GM12873 (cell line): ENCODE data around the gene ICA1.
A peak's percentile ranks its signal among the peaks of the same experiment; 100 is the strongest.

Experiments used
- TF ChIP-seq, protein P1 (sequence below): IDR thresholded peaks from 2 replicates; pipeline ENCODE4 v1.5.1; 2012; ENCODE audit warnings: low read depth, mild to moderate bottlenecking, moderate library complexity, low read length, control low read depth; ENCODE audit not compliant: insufficient read depth; ENCODE audit errors: missing control alignments

The ICA1 gene

DNA sequence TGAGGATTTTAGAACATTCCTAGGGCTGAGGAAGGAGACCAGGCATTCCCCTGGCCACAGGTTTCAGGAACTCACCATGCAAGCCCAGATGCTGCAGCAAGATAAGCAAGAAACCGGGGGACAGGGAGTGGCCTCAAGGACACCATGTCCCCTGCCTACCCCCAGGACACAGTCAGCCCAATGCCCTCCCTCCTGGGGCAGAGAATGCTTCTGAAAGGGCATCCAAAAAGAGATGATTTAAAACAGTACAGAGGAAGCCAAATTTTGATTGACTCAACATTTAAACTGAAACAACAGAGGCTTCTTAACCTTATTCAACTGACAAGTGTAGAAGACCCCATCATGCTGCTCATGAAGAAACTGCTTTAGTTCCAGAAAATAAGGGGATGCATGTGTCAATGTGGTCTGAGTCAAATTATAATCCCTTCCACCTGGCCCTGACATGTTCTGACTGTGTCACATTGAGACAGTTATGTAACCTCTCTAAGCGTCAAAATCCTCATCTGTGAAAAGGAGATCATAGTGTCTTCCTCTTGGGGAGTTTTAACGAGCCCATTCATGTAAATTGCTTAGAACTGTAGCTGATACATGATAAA lies 60.0 kb downstream of the ICA1 start:
- TF ChIP-seq, protein P1, sequence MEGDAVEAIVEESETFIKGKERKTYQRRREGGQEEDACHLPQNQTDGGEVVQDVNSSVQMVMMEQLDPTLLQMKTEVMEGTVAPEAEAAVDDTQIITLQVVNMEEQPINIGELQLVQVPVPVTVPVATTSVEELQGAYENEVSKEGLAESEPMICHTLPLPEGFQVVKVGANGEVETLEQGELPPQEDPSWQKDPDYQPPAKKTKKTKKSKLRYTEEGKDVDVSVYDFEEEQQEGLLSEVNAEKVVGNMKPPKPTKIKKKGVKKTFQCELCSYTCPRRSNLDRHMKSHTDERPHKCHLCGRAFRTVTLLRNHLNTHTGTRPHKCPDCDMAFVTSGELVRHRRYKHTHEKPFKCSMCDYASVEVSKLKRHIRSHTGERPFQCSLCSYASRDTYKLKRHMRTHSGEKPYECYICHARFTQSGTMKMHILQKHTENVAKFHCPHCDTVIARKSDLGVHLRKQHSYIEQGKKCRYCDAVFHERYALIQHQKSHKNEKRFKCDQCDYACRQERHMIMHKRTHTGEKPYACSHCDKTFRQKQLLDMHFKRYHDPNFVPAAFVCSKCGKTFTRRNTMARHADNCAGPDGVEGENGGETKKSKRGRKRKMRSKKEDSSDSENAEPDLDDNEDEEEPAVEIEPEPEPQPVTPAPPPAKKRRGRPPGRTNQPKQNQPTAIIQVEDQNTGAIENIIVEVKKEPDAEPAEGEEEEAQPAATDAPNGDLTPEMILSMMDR = no peak

DNA sequence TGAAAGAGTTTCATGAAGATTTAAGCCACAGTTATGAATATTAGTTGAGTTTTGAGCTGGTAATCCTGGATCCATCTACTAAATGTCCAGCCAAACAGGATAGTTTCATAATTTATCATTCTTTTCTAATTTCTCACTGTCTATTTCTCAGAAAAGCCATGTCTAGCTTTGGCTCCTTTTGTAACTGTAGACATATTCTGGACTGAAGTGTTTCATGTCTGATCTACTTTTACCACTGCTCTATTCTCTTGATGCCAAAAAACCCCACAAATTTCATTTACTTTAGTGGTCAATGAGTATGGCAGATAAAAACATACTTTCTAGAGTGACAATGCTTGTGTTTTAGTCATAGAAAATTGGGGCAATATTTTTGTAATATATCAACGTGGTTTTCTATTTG lies 61.2 kb downstream of the ICA1 start:
- TF ChIP-seq, protein P1 = no peak

DNA sequence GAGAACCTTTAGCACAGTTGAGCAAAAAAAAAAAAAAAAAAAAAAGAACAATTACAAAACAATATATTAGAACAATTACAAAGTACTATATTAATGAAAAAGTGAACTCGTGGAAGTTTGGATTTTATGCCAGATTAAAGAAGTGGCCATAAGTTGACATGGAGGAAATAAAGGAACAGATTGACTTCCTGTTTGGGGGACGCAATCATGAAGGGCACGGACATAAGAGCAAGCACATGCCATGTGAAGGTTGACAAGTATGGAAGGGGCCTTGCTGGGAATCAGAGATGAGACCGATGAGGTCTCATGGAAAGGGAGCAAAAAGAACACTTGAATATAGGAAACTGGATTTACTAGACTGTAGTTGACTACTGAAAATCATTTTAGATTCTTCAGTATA lies 61.7 kb downstream of the ICA1 start:
- TF ChIP-seq, protein P1 = no peak

DNA sequence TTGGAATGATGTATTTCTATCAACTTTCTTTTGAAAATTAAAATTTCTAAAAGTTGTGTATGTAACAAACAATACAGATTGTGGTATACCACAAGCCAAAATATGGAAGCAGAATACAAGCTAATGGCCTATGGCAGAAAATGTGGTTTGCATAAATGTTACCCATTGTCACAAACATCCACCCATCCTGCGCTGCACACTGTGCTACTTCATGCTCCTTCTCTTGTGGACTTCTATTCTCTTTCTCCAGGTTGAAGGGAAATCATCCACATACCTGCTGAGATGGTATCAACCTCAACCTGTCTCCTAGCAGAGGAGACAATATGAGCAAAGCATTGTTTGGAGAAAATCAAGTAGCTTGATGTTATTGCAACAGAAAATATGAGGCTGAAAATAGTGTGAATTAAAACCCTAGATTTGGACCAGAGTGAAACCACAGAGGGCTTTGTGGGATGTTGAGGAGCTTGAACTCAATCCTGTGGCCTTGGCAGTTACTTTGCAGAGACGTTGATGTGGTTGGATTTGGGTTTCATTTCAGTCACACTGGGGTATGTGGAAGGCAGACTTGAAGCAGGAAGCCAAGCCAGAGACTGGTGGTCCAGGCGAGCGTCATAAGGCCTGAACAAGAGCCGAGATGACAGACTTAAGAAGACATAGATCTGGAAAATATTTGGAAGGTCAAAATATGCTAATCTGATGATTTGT lies 63.8 kb downstream of the ICA1 start:
- TF ChIP-seq, protein P1 = no peak

DNA sequence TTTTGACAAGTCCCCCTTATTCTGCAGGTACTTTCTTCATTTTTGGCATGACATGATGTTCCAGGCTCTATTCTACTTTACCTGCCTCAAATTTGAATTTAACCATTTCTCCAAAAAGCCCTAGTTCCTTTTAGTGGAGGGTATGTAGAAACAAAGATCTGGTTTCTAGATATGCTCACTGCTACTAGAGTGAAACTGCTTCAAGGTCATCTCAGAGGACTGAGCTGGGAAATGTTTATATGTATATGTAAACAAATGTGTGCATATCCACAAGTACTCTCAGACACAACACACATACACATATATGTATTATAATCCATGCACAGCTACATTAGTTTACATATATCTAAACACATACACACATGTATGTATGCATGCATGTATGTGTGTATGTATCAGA lies 69.1 kb downstream of the ICA1 start:
- TF ChIP-seq, protein P1 = no peak

DNA sequence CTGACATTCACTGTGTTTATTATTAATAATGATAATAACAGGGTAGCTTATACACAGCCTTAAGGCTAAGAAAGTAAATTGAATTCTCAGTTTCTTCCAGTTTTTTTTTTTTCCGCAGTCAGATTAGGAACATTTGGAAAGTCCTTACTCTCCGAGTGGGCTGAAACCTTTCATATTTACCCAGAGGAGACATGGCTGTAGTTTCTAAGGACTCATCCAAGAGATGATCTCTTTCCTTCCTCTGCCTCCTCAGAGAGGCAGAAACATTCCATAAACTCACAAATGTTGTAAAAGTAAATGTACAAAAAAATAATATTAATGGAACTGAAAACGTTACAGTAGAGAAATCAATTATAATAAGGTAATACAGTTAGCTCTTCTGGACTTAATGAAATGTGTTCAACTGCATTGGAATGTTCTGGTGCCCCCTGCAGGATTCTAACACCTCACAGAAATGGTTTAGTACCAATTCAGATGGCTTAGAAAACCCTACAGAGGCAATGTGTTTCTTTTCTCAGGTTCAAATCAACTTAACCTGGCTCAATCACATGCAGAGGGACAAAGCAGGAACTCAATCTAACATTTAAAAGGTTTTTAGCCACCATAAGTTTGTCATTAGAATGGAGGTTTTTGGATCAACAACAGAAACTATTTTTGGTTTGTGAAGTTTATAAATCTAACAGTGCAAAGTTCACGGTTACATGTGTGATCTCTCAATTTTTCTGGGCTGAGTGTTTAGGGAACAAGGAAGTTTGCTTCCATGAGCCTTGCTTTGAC lies 71.7 kb downstream of the ICA1 start:
- TF ChIP-seq, protein P1 = peak; percentile 73

DNA sequence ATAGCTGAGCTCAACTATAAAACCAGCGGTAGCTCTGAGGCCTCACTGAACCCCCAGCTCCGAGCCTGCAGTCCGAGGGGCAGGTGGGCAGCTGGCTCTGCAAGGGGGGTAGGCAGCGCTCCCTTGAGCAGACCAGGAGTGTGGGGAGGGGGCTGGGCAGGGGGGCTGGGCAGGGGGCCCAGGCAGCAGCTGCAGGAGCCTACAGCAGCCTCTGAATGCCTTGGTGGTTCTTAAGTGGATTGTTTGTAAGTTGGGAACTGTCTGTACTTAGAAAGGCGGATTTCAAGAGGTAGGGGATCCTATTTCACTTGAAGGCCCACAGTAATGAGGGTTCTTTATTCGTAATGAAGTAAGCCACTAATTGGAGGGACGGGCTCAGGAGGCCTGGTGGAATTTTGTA lies 72.3 kb downstream of the ICA1 start:
- TF ChIP-seq, protein P1 = no peak
